HG03139 (cell line): ENCODE data around the gene CELA1.
A peak's percentile ranks its signal among the peaks of the same experiment; 100 is the strongest.
"Not testable (repeated sequence)": the region's sequence is repeated elsewhere in the genome, so short reads cannot be mapped to it uniquely, and the experiment has no call there.

Source experiments
- ATAC-seq: cut with Tn5 transposase; IDR thresholded peaks from one replicate; pipeline ENCODE4 v1.9.1; 2021; ENCODE audit not compliant: unreplicated experiment

The CELA1 gene

DNA sequence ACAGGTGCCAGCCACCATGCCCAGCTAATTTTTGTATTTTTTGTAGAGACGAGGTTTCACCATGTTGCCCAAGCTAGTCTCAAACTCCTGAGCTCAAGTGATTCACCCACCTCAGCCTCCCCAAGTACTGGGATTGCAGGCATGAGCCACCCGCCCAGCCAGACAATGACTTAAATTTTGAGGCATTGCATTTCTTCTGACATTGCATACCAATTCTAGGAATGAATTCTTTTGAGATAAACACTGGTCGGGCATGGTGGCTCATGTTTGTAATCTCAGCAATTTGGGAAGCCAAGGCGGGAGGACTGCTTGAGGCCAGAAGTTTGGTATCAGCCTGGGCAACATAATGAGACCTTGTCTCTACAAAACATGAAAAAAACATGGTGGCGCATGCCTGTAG lies 2.5 kb upstream of the CELA1 start:
- no peak for ATAC-seq

GRCh38 chr12:51348116-51348515 lies 1.6 kb upstream of the CELA1 start:
- no peak for ATAC-seq

- no peak for ATAC-seq
Observed at GRCh38 chr12:51345681-51346080, 798 bp downstream of the CELA1 start.

DNA sequence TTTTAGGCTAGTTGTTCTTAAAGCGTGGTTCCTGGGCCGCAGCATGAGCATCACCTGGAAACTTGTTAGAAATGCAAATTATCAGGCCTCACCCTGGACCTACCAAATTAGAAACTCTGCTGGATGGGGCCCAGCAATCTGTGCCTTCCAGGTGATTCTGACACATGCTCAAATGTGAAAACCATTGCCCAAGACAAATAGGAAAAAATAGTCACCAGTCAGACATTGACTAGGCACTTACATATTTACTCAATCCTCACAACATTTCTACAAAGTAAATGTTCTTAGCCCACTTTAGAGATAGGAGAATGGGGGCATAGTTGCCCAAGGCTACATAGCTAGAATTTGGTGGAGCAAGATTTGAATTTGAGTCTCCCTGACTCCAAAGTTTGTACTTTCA lies 3.3 kb downstream of the CELA1 start:
- ATAC-seq, result no peak

GRCh38 chr12:51342416-51342815 lies 4.1 kb downstream of the CELA1 start:
- no peak for ATAC-seq

GRCh38 chr12:51341251-51342007 lies 5.0 kb downstream of the CELA1 start:
- no peak for ATAC-seq

- ATAC-seq, result no peak
Observed at GRCh38 chr12:51339750-51340149, 6.7 kb downstream of the CELA1 start.

DNA sequence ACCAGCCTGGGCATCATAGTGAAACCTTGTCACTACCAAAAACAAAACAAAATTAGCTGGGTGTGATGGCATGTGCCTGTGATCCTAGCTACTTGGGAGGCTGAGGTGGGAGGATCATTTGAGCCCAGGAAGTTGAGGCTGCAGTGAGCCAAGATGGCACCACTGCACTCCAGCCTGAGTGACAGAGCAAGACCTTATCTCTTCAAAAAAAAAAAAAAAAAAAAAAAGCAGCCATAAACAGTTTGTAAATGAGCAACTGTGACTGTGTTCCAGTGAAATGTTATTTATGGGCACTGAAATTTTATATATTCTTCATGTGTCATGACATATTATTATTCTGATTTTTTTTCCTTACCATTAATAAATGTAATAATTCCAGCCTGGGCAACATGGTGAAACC lies 9.1 kb downstream of the CELA1 start:
- ATAC-seq, result not testable (repeated sequence)

GRCh38 chr12:51335931-51336330 lies 10.5 kb downstream of the CELA1 start:
- ATAC-seq, result no peak

DNA sequence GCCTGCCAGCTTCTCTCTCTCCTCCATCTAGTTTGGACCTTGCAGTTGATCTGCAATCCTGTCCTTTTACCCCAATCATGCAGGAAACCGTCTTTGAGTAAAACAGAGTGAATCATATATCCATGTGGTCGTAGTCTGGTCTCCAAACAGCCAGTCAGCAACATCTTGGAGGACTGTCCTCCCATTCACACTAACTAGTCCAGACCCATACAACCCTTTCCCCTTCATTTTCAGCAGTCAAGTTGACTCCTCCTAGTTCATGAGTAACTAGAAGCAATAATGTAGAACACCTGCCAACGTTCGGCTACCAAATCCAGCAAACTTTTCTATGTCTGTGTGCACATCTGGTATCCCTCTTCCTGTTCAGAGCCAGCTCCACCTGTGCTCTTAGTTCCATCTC lies 11.7 kb downstream of the CELA1 start:
- no peak for ATAC-seq

GRCh38 chr12:51333536-51333935 lies 12.9 kb downstream of the CELA1 start:
- ATAC-seq, result no peak

- ATAC-seq, result no peak
Observed at GRCh38 chr12:51330186-51330585, 16.3 kb downstream of the CELA1 start.

DNA sequence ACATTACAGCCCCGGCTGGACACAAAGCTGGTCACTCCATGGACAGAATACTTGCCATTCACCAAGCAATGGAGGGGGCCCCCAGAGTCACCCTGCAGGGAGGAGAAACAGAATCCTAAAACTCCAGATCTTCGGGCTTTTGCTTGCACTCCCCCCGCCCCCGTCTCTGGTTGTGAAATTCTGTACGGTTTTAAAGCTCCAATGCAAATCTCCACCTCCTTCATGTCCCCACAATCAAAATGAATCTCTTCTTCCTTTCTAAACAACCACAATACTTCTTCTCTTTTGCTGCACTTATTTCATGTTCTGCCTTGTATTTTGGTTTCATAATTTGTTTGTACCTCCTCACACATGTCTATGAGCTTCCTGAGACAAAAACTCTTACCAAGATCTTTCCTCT lies 16.7 kb downstream of the CELA1 start:
- no peak for ATAC-seq

GRCh38 chr12:51328587-51328986 lies 17.9 kb downstream of the CELA1 start:
- no peak for ATAC-seq

GRCh38 chr12:51326698-51327439 lies 19.6 kb downstream of the CELA1 start:
- ATAC-seq, result peak; percentile 42

DNA sequence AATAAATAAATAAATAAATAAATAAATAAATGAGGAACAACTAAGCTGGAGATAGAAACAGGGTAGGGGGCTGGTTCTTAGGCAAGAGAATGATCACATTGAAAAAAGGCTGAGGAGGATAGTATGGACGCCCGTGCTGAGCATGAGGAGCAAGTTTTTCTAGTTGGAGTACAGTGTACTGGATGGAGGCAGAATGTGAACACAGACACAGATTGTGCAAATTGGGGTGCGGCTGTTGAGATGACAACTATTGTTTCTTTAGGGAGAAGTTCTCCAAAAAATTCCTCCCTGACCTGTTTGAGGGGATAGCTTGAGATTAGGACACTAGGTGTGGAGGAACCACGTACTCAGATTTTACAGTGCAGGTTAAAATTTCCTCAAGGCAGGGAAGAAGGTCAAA lies 21.5 kb downstream of the CELA1 start:
- ATAC-seq, result no peak

GRCh38 chr12:51323966-51324895 lies 22.2 kb downstream of the CELA1 start, which contains the start of gene BIN2:
BIN2 (minus strand) TSS chr12:51324174; CDS start chr12:51324102, 72 bp downstream.
- peak; percentile 47 for ATAC-seq

DNA sequence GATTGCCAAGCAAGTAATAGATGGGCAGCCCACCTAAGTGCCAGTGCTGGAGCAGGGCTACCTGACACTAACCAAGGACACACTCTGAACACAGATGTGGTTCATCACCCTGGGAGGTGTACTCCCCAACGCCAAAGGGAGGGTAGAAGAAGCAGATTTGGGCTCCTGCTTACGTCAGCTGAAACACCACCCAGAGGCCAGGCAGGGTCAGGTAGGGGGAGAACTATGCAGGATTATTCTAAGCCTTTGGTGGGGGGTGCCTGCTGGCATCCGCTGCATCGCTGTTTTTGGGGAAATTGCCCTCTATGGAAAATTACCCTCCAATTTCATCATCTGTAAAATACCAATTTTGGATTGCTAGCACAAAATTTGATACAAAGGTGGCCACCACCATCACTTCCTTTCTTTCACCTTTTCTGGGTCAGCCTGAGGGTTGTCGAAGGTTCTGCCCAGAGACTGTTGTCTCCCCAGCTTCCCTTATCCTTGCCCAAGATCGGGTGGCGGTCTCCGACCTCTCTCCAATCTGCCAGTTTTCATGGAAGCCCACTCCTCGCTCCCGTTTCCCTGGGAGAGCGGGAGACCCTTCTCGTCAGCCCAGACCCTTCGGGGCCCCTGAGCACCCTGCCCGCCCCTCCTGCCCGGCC lies 23.0 kb downstream of the CELA1 start:
- no peak for ATAC-seq

GRCh38 chr12:51322452-51322851 lies 24.0 kb downstream of the CELA1 start:
- ATAC-seq, result no peak

DNA sequence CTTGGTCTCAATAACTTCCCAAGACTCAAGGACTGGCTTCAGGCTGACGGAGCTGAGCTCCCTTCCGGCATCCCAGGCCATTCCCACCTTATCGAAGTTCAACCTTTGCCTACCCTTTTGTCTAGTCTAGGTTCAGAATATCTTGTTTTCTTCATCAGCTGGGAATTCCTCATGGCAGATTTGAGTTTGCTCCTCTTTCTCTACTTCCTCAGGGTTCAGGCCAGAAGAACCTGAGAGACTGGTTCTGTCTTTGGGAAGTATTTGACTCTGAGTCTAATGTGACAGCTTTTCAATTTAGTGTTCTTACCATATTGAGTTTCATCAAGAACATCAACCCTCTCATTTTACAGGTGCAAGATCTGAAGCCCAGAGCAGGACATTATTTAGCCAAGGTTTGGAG lies 24.6 kb downstream of the CELA1 start:
- ATAC-seq, result no peak
